ENCODE data around the gene PDGFC.

PDGFC gene

GRCh38 chr4:156972379-156973015, 898 bp upstream of the PDGFC start:
- peak; percentile 71 for FAIRE-seq

DNA sequence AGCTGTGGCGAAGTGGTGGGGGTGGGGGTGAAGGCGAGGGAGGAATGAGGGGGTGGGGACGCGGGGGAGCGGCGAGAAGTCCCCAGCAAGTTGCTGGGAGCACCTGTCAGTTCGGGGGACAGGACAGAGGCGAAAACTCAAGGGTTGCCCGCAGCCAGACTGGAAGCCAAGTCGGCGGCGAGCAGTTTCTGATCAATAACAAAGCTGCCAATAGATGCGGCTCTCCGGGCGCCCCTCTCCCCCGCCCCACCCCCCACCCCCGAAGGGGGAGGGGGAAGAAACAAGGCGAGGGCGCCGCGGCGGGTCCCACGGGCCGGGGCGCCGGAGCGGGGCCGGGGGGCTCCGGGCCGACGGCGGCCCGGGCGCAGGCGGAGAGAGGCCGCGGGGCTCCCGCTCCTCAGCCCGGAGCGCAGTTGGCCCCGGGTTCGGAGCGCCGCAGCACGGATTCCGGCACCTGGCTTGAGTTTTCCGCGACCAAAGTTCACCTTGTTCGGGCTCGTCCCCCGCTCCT, 379 bp downstream of the PDGFC start:
- FAIRE-seq, result no peak

GRCh38 chr4:156970501-156971164, 966 bp downstream of the PDGFC start:
- no peak for FAIRE-seq

- FAIRE-seq, result no peak
Observed at GRCh38 chr4:156969911-156970310, 1.7 kb downstream of the PDGFC start.

DNA sequence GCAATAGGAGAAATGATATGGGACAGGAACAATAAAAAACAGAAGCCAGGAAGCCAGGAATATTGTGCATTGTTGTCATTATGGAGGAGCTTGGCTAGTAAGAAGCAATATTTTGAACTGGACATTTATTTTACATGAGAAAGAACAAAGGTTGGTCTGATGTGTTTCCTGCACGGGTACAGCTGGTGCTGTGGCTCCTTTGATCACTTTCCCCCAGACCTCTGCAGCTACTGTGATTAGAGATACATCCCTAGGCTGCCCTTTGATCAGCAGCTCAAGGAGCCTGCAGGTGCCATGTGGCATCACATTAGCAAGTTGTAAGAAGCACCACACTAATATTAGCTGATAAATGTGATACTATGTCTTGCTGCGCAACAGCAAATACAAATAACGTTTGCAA, 2.5 kb downstream of the PDGFC start:
- FAIRE-seq, result no peak

GRCh38 chr4:156968479-156968984, 3.1 kb downstream of the PDGFC start:
- FAIRE-seq, result peak; percentile 91

DNA sequence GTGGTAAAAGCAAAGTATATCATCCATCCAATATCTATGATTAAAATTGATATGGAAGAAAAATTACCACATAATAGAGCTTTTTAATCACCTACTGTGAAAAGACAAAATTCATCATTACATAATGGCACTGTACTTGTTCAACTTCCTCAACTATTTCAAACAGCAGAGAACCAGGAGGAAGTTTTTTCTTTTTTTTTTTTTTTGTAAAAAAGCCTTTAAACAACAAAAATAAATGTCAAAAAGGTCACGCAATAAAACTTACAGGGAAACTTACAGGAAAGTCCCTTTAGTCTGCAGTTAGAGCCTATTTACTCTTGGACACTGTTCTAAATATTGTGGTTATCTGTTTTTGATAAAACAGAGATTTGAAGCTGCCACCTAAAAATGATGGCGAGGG, 4.8 kb downstream of the PDGFC start:
- FAIRE-seq, result no peak

DNA sequence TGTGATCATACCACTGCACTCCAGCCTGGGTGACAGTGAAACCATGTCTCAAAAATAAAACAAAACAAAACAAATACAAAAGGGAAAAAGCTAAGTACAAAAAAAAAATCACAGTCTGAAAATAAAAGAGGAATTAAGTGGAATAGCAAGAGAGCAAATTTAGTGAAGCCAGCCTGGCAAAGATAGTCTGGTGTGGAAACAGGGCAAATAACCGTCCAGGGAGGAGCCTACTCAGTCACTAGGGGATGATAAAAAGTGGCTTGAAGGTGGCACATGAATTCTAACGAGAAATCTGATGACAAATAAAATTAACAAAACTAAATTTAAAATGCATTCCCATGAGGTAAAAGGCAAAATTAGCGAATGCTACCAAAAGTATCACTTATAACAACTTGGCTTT, 8.2 kb downstream of the PDGFC start:
- FAIRE-seq, result no peak

DNA sequence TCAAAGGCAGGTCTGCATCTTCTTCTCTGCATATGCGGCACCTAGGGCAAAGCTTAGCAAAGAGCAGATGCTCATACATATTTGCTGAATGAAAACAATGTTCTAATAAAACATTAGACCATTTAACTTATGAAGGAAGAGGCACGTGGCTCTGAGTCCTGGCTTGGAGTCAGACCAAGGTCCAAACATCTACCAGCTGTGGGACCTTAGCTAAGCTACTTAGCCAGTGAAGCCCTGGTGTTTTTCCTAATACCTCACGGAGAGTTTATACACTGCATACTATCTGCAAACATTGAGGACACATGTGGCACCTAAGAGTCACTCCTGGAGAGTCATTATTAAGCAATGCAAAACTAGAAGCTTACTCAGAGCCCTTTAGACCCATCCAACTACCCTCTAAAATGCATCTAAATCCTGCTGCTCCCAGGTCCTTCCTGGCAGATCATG, 9.0 kb downstream of the PDGFC start:
- FAIRE-seq, result no peak

DNA sequence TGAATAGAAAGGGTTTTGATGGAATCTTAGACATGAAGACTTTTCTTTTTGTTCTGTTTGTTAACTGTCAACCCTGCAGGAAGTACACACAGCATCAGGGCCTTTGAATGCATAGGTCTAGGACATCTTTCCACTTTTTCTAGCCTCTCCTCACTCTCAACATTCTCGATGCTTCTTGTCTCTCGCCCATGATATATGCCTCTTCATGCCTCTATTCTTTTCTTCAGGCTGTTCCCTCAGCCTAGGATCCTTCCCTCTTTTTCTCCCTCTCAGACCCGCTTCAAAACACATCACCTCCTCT, 9.6 kb downstream of the PDGFC start:
- FAIRE-seq, result no peak

DNA sequence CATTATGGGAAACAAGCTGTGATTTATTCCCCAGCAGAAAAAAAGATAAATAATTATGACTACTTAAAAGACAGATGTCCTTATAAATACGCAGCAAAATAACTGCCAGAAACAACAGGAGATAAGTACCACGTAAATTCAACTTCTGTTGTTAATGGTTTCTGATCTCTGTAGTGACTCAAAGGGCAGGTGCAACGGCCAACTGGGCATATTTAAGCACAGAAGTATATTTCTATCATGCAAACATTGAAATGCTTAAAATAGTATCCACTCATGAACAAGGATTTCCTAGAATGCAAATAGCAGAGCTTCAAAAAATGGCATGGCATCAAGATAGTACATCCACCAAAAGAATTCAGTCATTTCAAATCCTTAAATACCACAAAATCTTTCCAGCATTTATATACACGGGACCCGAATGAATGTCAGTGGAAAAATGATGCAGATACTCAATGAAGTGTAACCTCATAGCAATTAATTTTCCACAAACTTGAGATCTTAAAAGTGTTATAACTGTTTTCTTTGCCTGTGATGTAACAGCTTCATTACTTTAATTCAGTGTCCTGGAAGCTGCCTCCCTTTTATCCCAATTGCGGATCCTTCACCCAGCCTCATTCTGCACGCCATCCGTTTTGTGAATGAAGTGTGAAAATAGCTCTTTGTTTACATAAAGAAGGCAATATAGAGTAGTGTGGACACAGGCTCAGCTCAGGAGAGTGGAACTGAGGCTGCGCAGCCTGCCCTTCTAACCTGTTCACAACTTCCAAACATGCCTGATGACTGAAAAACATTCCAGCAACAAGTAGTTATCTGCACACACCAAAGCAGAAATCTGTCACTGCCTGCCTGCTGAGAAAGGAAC, 10.2 kb downstream of the PDGFC start:
- FAIRE-seq, result no peak

DNA sequence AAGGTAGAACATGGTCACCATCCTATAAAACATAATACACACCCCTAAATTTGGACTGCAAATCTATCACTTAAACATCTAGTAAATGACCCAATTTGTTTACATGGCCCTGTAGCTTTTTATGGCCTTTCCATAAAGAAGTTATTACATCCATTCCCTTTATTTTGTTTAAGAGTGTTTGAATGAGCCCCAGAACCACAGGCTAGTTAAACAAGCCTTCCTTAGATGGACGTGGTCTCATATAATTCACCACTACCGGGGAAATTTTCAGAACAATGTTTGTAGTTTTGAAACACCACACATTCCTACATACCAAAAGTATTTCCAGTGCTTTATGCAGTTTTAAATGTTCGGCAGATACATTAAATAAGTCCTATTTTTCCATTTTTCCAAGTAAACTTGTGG, 12.3 kb downstream of the PDGFC start:
- FAIRE-seq, result no peak

DNA sequence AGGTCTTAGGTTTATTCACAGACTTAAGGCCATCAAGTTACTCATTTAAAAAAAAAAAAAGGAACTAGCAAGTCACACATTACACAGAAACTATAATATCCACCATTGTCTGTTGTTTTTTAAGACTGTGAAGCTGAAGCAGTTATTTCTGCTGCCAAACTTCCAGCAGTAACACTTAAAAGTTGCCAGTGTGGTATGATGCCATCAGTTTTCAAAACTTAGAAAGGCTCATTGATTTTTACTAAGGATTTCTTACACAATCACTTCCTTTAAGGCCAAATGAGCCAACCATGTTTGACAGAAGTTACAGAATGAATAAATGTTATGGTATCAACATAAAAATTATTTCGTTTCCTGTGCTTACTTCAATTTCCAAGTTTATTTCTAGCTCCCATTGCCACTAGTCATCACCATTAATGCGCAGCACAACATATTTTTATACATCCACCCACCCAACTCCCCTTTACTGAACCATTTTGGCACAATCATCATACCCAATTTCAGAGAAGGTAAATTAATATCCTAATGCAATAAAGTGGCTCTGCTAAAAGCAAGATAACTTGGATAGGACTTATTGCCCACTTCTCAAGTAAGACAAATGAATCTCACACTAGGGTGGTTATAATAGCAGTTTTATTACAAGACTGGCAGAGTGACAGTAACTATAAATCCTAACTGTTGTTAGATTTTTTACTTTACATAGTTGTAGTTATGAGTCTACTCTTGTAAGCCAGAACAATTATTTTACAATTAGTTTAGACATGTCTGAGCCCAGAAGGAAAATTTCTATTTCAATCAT, 13.1 kb downstream of the PDGFC start:
- FAIRE-seq, result no peak

DNA sequence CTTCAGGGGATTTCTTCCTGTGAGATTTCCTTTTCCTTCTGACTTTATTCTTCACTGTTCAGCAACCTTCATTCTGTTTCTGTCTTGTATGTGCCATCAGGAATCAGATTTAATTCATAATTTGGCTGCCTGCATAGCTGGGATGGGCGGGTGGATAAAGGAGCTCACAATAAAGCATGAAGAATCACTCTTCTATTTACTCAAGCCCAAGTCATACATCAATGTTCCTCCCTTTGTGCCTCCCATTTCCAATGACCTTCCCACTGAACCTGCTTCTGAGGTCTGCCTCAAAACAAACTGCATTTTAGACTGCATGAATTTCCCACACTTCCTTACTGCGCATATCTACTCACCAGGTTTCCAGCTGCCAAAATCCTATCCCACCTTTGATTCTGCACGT, 14.0 kb downstream of the PDGFC start:
- FAIRE-seq, result no peak

GRCh38 chr4:156956826-156957368, 14.7 kb downstream of the PDGFC start:
- no peak for FAIRE-seq

DNA sequence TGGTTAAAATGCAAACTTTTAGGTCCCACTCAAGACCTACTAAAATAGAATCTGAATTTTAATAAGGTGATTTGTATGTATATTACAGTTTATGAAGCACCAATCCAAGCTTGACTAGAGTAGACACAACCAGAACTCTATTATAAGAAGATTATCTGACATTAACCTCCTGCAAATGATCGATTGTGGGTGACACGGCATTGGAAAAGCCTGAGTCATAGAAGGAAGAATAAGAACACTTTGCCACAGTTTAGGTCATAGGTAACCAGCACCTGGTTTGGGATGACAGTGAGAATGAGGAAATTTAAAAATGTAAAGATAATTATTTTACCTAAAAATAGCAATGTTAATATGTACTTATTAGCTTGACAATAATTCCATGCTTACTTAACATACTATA, 15.2 kb downstream of the PDGFC start:
- no peak for FAIRE-seq

- no peak for FAIRE-seq
Observed at GRCh38 chr4:156954587-156954986, 17.0 kb downstream of the PDGFC start.

DNA sequence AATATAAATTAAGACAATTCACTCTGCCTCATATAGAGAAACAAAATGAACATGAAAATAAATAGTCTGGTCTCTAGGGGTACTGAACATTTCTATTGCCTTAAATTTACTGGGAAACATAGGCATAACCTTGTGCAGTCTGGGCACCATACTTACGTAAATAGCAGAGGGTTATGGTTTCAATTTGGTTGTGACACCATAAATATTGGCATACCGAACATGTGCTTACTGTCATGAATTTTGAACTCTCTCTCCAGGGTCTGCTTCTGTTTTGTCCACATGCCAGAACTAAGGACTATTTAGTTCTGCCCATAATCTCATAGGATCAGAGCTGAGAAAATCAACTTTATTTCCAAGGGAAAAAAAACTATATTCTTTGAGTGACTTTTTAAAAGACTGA, 17.6 kb downstream of the PDGFC start:
- no peak for FAIRE-seq

DNA sequence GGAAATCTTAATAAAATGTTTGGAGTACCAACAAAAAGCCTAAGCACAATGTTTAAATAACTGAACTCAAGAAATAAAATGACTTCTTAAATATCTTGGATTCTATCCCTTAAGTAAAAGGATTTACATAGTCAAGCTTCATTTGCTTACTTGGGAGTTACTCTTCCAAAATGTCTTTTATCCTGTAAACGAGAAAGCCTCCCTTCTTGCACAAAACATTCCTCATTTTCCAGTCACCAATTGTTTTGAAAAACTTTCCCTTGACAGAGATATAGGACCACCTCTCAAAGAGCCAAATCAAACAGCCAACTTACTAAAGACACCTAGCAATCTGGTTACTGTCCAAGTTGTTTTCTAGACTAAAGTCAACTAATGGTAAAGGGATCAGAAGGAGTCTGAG, 18.6 kb downstream of the PDGFC start:
- no peak for FAIRE-seq

- FAIRE-seq, result no peak
Observed at GRCh38 chr4:156952078-156952759, 19.4 kb downstream of the PDGFC start.

- FAIRE-seq, result no peak
Observed at GRCh38 chr4:156950948-156951347, 20.7 kb downstream of the PDGFC start.

- no peak for FAIRE-seq
Observed at GRCh38 chr4:156950090-156950489, 21.5 kb downstream of the PDGFC start.

Data from TTC549 (cell line).